ENCODE results near the gene PSMD14.

PSMD14 gene

DNA sequence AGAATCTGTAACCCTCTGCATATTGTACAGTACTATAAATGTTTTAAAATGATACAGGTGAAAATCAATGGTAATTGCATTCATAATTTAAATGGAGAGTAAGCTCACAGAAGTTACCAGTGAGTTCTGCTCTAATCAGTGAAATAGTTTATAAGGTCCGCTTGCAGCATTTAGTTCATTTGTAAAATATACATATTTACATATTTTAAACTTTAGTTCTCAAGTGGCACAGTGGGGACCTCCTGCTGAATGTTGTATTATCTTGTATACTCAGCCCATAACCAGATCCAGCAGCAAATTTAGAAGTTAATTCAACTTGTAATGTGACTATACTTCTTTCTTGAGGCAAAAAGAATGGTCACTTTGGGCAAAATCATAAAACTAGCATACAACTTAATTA is 66.2 kb downstream of the PSMD14 start:
- DNase-seq (ENCODE audit: low read depth, low spot score), result no peak
- H3K27ac ChIP-seq, result no peak overlapping the region

DNA sequence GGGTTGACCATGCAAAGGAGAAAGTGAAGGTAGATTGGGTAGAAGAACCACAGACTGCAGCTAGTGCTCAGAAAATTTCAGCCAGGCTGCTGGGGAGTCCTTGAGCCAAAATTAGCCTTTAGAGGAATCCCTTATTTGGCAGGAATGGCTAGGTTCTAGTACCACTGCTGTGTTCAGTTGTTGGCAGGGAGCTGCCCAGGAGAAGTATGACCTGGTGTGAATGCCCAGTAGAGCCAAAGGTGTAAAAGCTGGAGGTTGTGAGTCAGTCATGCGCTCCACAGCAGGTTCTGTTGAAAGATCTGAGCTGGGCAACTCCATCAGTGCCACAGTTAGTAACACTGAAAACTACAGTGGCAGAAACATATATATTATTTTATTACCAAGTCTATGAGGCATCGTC is 71.5 kb downstream of the PSMD14 start:
- no peak overlapping the region for H3K27ac ChIP-seq
- no peak for DNase-seq (ENCODE audit: low read depth, low spot score)

DNA sequence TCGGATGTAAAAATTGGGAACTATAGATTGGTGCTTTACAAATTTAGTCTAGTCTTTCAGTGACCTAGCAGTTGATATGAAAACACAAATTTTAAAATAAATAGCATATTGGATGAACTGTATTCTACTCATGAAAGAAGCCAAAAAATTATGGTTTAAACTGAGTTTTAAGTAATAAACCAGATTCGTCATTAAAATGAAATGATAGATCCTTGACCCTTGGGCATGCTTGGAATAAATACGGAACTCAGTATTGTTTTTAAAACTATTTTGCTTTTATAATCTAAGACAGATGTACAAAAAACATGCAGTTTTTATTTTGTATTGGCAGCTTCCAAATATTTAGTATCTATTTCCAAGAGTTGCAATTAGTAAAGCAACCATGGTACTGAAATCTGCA is 73.3 kb downstream of the PSMD14 start:
- no peak for DNase-seq (ENCODE audit: low read depth, low spot score)
- H3K27ac ChIP-seq, result no peak overlapping the region

DNA sequence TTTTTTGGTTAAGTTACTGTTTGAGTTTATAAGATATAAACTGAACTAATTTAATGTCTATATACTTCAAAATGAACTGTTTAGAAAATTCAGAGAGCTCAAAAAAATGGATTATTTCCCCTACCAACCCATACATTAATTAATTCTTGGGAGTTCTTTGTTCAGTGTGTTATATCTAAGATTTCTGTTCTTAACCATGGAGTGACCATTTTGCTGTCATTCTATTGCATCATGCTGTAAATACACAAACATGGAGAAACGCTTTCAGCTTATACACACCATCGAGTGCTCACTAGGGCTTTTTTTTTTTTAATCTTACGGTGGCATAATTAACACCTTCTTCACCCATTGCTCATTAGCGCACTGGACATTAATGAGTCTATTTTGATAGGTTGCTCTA is 74.5 kb downstream of the PSMD14 start:
- H3K27ac ChIP-seq, result no peak overlapping the region
- DNase-seq (ENCODE audit: low read depth, low spot score), result no peak

DNA sequence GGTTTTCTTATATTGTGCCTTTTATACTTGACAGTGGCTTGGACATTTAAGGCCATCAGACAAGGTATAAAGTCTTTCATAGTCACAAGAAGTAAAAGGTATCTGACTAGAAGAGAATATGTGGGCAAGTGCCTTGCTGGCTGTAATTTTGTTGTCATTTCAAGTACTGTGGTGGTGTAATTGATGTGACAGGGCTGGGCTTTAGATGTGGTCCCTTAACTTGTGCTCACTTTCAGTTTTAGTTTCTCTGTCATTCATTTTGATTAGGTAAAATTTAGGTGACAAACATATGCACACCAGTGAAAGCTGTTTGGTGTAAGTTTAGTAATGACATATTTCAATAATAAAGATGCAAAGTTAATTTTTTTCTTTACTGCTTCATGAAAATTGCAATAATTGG is 76.6 kb downstream of the PSMD14 start:
- H3K27ac ChIP-seq, result no peak overlapping the region
- no peak for DNase-seq (ENCODE audit: low read depth, low spot score)

DNA sequence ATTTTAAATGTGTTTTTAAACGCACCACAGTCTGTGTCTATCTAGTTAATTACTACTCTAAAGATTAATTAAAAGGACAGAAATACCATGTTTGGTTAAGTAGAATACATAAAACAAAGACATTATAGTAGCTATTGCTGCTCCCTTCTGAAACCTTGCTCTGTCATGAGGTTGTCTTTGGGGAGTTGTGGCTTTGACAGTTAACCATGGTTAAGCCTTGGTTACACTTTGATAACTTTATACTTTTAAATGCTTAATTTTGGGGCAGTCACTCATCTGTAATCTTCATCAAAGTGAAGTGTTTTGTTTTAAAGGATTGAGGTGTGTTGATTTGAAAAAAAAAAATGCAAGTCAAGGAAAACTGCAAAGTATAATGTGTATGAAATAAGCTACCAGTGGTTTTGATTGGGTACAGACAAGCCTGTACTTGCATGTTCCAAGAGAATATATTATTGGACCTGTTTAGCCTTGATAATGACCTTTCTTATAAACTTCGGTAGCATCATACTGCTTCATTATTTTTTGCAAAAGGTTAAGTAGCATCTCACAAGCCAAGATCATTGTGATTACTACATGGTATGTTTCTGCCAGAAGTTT is 78.1 kb downstream of the PSMD14 start:
- no peak overlapping the region for H3K27ac ChIP-seq
- no peak for DNase-seq (ENCODE audit: low read depth, low spot score)

DNA sequence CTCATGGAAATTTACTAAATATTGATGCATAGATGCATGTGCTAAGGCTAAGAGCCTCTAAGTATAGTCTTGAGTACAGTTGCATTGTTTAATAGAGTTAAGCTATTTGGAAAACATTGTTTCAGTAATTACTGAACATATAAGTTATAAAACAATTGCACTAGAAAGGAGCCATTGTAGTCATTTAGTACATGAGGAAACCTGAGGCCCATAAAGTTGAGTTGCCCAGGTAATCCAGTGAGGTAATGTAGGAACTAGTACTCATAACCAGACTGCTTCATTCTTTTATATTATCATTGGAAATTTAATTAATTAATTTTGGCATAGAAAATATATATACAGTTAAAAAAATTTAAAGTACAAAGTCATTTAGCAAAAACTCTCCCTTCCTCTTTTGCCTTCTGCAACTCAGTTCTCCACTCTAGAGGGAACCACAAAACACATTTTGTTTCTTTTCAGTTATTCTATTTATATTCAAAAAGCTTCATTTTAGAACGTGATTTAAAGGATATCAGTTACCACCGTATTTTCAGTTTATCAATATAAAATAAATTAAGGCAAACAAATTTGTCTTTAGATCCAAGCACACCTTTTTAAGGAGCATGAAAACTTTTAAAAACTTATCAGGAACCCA is 80.0 kb downstream of the PSMD14 start:
- H3K27ac ChIP-seq, result no peak overlapping the region
- no peak for DNase-seq (ENCODE audit: low read depth, low spot score)

DNA sequence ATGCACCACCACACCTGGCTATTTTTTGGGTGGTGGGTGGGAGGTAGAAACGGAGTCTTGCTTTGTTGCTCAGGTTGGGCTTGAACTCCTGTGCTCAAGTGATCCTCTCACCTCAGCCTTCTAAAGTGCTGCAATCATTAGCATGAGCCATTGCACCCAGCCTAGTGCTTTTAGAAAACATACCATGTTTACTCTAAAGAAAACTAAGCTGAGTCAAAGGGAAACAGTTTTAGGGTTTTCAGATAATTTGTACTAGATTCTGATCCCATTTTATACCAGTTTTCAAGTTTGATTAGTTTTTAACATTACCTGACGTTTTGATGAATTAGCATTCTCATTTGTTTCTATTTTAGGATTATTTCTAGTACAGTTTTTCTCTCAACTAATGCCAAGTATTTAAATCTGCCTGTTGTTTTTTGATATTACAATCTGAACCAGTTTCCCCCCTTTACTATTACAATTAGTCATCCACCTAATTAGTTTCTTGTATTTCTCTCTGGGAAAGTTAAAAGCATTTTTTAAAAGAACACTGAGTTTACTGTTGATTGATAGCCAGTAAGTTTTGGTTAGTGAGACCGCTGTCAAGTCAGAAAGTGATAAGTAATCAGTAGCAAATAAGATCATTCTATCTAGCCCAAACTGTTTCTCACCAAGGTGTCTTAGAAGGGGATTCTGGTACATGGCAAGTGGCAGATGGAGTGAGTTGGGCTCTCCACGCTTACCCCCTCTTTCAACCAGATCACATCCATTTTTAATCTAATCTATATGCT is 83.7 kb downstream of the PSMD14 start:
- no peak overlapping the region for H3K27ac ChIP-seq
- no peak for DNase-seq (ENCODE audit: low read depth, low spot score)

DNA sequence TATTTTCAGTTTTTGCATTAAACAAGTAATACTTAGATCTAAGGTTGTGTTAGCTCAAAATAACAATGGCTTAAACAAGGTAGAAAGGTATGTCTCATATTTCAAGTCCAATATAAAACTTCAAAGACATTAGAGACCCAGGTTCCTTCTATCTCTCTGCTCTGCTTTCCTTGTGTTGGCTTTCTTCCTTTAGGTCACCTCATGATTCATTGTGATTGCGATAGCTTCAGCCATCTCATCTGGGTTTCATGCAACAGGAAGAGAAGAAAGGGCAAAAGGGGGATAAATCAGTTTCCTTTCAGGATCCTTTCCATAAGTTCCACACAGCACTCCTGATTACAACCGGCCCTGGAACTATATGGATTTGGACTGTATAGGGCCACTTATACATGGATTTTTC is 91.9 kb downstream of the PSMD14 start:
- H3K27ac ChIP-seq, result no peak overlapping the region
- DNase-seq (ENCODE audit: low read depth, low spot score), result no peak

DNA sequence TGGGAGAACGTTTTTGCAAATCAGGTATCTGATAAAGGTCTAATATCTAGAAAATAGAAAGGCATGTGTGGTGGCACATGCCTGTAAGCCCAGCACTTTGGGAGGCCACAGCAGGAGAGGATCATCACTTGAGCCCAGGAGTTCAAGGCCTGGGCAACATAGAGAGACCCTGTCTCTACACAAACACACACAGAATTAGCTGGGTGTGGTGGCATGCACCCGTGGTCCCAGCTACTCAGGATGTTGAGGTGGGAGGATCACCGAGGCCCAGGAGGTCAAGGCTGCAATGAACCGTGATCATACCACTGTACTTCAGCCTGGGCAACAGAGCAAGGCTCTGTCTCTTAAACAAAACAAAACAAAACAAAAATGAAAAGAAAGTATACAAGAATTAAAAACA is 94.1 kb downstream of the PSMD14 start:
- H3K27ac ChIP-seq, result no peak overlapping the region
- no peak for DNase-seq (ENCODE audit: low read depth, low spot score)

DNA sequence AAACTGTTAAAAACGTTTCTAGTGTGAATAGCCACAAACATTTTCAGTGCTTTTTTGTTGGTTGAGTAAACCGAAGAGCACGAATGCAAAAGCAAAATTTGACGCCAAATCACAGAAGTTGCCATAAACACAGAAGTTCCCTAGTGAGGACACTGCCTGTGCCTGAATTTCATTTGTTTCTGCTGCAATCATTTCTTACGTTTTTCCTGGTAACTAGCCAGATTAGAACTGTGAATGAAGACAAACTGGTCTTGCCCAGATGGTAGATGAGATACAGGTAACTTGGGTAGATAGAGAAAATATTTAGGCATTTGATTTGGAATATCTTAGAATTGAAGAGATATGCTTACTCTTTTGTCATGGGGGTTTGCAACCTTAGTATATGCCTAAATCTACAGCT is 98.1 kb downstream of the PSMD14 start:
- no peak overlapping the region for H3K27ac ChIP-seq
- no peak for DNase-seq (ENCODE audit: low read depth, low spot score)

DNA sequence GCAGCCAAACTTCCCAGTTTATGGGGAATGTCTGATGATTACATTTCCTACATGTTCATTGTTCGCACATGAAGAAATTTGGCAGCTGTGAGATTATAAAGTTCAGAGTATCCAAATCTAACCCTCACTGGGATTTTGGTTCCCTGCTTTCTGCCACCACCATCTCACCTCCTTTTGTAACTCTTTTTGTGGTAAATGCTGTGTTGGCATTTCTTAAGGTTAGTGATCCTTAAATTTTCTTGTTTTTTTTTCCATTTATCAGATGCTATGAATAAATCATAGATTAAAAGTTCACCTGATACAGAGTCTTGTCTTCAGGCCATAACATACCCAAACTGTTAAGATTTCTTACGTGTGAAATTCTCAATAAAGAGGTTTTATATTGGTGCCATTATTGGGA is 99.4 kb downstream of the PSMD14 start:
- H3K27ac ChIP-seq, result no peak overlapping the region
- DNase-seq (ENCODE audit: low read depth, low spot score), result no peak

DNA sequence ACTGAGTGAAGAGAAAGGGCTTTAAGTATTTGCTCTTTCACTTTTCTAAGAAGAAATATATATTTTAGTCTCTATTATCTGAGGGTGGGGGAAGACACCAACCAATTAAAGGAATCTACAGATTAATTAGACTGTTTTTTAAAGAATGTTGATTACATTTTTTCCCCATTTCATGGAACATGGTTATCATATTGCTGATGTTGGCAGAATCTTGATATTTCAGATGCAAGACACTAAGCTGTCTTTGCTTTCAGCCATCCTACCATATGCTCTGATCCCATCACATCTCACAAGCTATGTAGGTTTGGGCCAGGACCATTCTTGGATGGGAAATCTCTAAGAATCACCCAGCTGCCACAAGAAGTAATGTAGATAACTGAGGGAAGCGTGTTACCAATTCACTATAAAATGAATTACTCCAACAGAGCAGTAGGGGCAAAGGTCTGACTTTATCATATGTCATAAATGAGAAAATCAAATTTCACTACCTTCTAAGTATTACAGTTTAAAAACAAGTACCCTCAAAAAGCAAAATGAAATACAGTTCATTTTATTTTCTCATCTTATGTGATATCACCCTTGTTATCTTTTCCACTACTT is 101.2 kb downstream of the PSMD14 start:
- DNase-seq (ENCODE audit: low read depth, low spot score), result no peak
- no peak overlapping the region for H3K27ac ChIP-seq

DNA sequence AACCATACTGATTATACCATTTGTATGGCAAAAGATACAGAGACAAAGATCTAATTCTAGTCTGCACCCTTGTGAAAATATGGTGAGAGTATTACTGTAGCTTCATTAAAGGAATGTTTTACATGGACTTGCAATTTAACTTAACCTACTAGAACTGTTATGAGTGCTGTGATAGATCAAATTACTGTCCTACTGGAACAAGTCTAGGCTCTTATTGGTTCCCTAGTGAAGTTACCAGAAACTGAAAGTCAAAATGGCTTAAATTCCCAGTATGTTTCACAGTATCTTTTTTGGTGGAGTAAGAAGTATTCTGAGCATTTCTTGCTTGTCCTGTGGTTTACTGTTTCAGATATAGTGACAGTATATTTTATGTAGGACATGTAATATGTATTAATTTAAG is 104.1 kb downstream of the PSMD14 start:
- H3K27ac ChIP-seq, result no peak overlapping the region
- no peak for DNase-seq (ENCODE audit: low read depth, low spot score)

DNA sequence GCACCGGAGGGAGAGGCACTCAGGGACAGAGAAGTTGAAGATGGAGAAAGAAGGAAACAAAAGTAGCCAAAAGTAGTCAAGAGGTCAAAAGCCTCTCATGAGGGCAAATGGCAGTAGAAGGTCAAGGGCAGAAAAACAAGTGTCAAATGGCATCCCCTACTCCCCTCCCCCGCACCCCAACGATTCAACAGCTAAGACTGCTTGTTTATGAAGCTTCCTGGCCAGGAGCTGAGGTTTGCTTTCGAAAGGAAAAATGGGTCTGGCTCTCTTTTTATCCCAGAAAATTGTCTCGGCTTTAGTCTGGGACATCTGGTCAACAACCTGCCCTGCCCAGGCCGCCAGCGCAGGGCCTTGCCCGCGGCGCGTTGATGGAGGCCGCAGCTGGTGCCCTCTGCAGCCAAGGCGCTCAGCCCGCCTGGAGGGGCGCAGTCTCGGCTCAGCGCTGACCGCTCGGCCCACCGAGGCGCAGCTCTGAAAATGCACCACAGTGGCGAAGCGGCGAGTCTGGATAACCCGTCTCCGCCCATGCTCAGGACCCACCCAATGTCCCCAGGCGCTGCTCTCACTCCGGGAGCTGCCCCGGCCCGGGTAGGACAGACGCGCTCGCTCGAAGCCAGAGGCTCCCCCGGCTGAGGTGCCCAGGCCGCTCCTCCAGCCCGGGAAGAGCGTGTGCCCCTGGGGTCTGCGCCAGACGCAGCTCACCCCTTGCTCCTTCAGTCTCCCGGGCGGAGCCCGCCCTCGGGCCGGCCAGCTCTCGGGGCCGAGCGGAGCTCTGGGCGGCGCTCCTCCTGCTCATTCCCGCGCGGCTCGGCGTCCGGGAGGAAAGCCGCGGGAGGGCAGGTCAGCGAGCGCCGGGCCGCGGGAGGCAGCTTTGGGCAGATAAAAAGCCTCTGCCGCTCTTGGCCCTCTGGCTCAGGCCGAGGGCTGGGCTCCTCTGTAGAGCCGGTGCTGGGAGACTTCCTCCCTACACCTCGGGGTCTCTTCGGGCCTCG is 106.1 kb downstream of the PSMD14 start:
- H3K27ac ChIP-seq, result no peak overlapping the region
- no peak for DNase-seq (ENCODE audit: low read depth, low spot score)

DNA sequence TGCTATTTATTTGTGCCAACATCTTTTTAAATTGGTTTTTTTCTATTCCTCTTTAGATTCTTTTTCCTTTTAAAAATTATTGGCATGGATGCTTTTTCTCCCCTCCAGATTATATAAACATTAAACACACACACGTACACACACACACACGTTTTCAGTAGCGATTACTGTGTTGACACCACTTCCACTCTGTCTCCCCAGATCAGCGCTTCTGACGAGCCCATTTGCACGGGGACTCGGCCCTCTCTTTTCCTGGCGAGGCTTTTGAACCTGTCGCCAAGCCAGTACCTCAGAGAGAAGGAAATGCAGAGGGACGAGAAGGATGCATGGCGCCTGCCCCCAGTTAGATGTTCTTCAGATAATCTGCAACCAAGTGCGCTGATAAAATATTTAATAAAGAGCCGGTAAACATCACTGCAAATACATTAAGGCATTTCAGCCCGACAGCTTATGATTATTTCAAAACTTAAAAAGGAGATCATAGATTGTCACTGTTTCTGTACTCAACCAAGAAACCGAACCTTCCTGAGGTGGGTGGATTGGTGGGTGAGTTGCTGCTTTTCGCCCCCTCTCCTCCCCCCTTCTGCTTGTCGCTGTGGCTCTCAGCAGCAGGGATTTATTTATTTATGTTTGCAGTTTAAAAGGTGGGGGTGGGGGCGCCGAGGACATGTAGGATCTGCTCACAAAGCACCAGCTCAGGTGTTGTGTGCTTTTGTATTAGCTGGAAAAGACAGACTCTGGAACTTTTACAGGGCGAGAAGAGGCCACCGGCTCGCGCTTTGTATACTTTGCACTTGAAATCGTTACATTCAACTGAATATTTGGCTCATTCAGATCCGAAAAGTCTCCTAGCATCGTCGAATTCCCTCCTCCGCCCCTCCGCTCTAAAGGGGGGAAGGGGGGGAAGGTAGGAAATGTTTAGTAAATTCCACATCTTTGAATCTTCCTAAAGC is 107.1 kb downstream of the PSMD14 start:
- DNase-seq (ENCODE audit: low read depth, low spot score), result no peak
- H3K27ac ChIP-seq, result no peak overlapping the region

DNA sequence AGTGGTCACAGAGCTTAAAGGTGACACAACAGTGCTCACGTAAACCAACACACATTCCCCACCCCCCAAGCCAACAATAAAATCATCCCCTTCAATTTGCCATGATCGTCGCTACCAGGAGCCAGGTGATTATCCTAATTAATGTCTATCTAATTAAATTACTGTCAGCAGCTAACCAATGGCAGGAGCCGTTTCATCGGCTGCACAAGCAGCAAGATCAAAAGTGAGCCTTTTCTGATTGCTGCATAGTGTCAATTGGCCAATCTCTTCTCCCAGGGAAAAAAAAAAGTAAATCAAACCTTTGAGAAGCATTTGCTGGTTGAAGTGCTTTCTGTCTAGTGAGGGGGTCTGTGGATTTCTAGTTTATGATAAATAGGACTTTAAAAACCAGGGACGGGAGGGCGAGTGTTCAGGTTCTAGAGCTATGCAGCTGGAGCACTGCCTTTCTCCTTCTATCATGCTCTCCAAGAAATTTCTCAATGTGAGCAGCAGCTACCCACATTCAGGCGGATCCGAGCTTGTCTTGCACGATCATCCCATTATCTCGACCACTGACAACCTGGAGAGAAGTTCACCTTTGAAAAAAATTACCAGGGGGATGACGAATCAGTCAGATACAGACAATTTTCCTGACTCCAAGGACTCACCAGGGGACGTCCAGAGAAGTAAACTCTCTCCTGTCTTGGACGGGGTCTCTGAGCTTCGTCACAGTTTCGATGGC is 107.9 kb downstream of the PSMD14 start, which contains the start of gene TBR1:
Gene TBR1 (plus strand): TSS at position 311 of the 721 bp plus-strand sequence. CDS start 114 bp downstream, at position 425.
- DNase-seq (ENCODE audit: low read depth, low spot score), result no peak

DNA sequence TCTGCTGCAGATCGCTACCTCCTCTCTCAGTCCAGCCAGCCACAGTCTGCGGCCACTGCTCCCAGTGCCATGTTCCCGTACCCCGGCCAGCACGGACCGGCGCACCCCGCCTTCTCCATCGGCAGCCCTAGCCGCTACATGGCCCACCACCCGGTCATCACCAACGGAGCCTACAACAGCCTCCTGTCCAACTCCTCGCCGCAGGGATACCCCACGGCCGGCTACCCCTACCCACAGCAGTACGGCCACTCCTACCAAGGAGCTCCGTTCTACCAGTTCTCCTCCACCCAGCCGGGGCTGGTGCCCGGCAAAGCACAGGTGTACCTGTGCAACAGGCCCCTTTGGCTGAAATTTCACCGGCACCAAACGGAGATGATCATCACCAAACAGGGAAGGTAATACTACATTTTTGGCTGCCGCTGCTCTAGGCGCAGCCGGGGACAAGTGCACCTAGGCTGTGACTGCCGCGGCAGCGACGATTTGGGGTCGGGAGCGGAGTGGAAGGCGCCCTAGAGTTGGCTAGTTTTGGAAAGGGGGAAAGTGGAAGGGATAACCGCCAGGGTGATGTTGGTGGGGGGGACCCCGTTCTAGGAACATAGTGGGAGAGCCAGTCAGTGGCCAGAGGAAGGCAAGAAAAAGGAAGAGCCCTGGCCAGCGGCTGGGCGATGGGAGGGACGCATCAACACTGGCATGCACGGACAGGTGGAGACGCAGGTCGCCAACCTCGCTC is 108.6 kb downstream of the PSMD14 start:
- no peak overlapping the region for H3K27ac ChIP-seq
- no peak for DNase-seq (ENCODE audit: low read depth, low spot score)

More for the DNA sequence above, 107.9 kb downstream of the PSMD14 start, which contains the start of gene TBR1:
- no peak within 1 kb of the TSS for H3K27ac ChIP-seq
